Ascending aorta (tissue), 2 donors: ENCODE results near the gene FLT4. TPM values are rescaled to one million over a fixed set of nuclear protein-coding genes. Genes with fewer than 3 reads are reported as not detected.
A peak's percentile ranks its signal among the peaks of the same experiment; 100 is the strongest.

ENCODE experiments used
- DNase-seq, 2 donors: peaks; one replicate each; pipeline ENCODE4 v3.0.0-alpha.2; 2019; ENCODE audit warnings: low spot score in 2 of 2
- H3K27ac ChIP-seq, 2 donors: fragments of 200-600 bp; sonication (generic); one replicate each; pipeline ENCODE4 v1.5.1; 2016 to 2017; ENCODE audit warnings: mild to moderate bottlenecking in 1 of 2
- H3K27me3 ChIP-seq: fragments of 200-600 bp; sonication (generic); one replicate; pipeline ENCODE4 v1.5.1; 2017
- H3K36me3 ChIP-seq, 2 donors: fragments of 200-600 bp; sonication (generic); one replicate each; pipeline ENCODE4 v1.5.1; 2016
- H3K4me1 ChIP-seq, 2 donors: fragments of 200-600 bp; sonication (generic); one replicate each; pipeline ENCODE4 v1.5.1; 2016 to 2017; ENCODE audit warnings: mild to moderate bottlenecking in 1 of 2
- H3K4me3 ChIP-seq, 2 donors: fragments of 200-600 bp; sonication (generic); one replicate each; pipeline ENCODE4 v1.5.1; 2016 to 2017; ENCODE audit warnings: mild to moderate bottlenecking in 1 of 2
- H3K9me3 ChIP-seq, 2 donors: fragments of 200-600 bp; sonication (generic); one replicate each; pipeline ENCODE4 v1.5.1; 2016
- CTCF ChIP-seq, 3 experiments: fragments of 200-600 bp in 2 of 3; fragments of 450-650 bp in 1 of 3; sonication (generic) in 2 of 3; IDR thresholded peaks; one replicate each; pipeline ENCODE4 v1.5.1; 2016 to 2019; ENCODE audit warnings: antibody characterized with exemption in 3 of 3, mild to moderate bottlenecking in 1 of 3, moderate library complexity in 1 of 3
- intact Hi-C: fragments of 100-400 bp; cut with DNase I; formaldehyde crosslinking; loops from one replicate; pipeline ENCODE4 v1.15.1; 2023
- total RNA-seq: library from RNA; depleted of rRNA; stranded (reverse); fragments of >200 nt; gene quantifications from one replicate; pipeline ENCODE4 v1.1.0, GENCODE V29; 2016

Gene FLT4
- total RNA-seq, 1 donor from 2014 or later: 53.5 TPM

DNA sequence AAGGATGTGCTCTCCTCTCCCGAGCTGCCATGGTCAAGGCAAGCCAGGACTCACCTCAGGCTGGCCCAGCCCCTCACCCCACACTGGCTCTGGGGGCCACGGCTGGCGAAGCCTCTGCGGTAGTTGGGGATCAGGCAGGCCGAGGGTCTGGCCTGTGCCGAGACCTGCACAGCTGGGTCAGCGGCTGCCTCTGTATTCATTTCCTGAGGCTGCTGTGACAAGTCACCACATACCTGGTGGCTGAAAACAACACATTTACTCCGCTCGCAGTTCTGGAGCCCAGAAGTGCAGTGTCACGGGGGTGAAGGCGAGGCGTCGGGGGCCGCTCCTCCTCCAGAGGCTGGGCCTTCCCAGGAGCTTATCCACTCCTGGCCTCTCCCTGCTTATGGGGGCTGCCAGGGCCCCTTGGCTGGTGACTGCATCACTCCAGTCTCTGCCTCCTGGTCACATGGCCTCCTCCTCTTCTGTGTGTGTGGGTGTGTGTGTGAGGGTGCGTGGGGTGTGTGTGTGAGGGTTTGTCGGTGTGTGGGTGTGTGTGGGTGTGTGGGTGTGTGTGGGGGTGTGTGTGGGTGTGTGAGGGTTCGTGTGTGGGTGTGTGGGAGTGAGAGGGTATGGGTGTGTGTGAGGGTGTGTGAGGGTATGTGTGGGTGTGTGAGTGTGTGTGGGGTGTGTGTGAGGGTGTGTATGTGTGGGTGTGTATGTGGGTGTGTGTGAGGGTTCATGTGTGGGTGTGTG, 54.9 kb downstream of the FLT4 start:
- intact Hi-C loops: no loop called here
- Histone ChIP-seq H3K36me3 (no peaks in the 10 kb centered on the region), H3K4me1 (no peaks in the 10 kb centered on the region), H3K27ac (no peak overlapping the region), H3K4me3 (no peak overlapping the region), H3K9me3 (no peaks in the 10 kb centered on the region), H3K27me3 (no peaks in the 10 kb centered on the region)
- DNase-seq: no peak
- TF ChIP-seq CTCF (IDR thresholded peaks at IDR 0.05): no peak

DNA sequence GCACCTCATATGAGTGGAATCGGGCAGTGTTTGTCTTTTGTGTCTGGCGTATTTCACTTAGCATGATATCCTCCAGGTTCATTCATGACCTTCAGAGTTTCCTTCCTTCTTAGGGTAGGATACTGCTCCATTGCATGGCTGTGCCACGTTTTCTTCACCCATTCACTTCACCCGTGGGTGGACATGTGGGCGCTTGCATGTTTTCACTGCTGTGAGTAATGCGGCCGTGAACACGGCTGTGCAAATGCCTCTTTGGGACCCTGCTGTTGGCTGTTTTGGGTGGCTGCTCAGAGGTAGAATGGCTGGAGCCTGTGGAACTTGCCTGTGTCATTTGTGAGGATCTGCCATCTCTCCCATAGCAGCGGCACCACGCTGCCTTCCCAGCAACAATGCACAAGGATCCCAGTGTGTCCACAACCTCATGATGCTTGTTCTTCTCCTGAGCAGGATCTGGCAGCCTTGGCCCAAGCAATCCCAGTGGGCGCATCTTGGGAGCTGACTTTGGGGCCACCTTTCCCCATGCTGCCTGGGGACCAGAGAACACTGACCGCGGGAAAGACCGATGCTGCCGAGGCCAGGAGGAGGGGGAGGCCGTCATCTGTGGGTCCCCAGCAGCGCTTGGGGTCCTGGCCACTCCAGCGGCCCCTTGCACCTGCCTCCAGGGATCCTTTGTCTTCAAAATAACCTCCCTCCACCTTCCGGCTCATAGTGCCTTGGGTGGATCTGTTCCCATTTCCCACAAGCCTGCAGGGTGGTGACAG, 55.8 kb downstream of the FLT4 start:
- Histone ChIP-seq H3K36me3 (no peaks in the 10 kb centered on the region), H3K9me3 (no peaks in the 10 kb centered on the region), H3K27ac (no peak overlapping the region), H3K4me3 (no peak overlapping the region), H3K4me1 (no peaks in the 10 kb centered on the region), H3K27me3 (no peaks in the 10 kb centered on the region)
- DNase-seq: no peak
- intact Hi-C loops: no loop called here
- TF ChIP-seq CTCF (IDR thresholded peaks at IDR 0.05): no peak

DNA sequence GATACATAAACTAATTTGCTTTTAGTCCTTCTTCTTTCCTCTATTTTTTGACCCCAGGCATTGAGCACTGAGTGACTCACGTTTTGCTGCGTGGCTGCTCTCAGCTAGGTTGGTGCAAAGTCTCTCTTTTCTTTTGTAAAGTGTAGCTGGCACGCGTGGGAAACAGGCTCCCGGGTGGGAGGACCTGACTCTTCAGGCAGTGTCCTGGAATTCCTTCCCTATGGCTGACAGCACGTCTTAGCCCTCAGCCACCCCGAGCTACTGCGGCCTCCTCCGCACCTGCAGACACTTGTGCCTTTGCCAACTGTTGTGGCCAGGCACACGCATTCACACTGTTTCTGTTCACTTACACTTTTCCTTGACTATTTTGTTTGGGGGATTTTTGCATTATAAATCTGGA, 57.2 kb downstream of the FLT4 start:
- Histone ChIP-seq H3K27me3 (no peaks in the 10 kb centered on the region), H3K36me3 (no peaks in the 10 kb centered on the region), H3K4me3 (no peak overlapping the region), H3K27ac (no peak overlapping the region), H3K4me1 (no peaks in the 10 kb centered on the region), H3K9me3 (no peaks in the 10 kb centered on the region)
- intact Hi-C loops: no loop called here
- no peak for DNase-seq
- TF ChIP-seq CTCF (IDR thresholded peaks at IDR 0.05): no peak

DNA sequence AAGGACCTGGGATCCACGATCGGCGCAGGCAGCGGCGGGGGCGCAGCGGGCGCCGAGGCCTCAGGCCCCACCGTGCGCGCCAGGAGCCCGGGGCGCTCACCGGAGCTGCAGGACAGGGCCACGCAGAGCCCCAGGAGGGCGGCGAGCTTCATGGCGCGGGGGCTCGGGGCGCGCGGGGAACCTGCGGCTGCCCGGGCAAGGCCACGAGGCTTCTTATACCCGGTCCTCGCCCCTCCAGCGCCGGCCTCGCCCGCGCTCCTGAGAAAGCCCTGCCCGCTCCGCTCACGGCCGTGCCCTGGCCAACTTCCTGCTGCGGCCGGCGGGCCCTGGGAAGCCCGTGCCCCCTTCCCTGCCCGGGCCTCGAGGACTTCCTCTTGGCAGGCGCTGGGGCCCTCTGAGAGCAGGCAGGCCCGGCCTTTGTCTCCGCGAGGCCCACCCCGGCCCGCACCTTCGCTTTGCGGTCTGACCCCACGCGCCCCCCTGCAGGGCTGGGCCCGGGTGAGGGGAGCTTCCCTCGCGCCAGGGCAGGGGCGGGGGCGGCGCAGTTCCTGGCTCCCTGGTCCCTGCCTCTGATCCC, 58.0 kb downstream of the FLT4 start, which contains the start of gene SCGB3A1:
Gene SCGB3A1, minus strand, starts transcription at position 189 of the 577 bp plus-strand sequence. Its CDS starts 37 bp downstream, at position 152.
- no peak for DNase-seq
- no peak for TF ChIP-seq CTCF (IDR thresholded peaks at IDR 0.05)
- H3K36me3 ChIP-seq: no peaks in the 10 kb centered on the region
- intact Hi-C loops: no loop called here
- no peaks in the 10 kb centered on the region for H3K27me3 ChIP-seq
- H3K27ac ChIP-seq: no peak within 1 kb of the TSS
- H3K9me3 ChIP-seq: no peaks in the 10 kb centered on the region
- H3K4me1 ChIP-seq: no peaks in the 10 kb centered on the region
- peak within 1 kb of the TSS in 1 of 2 donors; percentile 3 for H3K4me3 ChIP-seq

- no peak for DNase-seq
- Histone ChIP-seq H3K27me3 (no peaks in the 10 kb centered on the region), H3K36me3 (no peaks in the 10 kb centered on the region), H3K4me1 (no peaks in the 10 kb centered on the region), H3K27ac (no peak overlapping the region), H3K4me3 (peak overlapping the region in 1 of 2 donors; percentile 3), H3K9me3 (no peaks in the 10 kb centered on the region)
- intact Hi-C loops: no loop called here
- no peak for TF ChIP-seq CTCF (IDR thresholded peaks at IDR 0.05)
These were observed 58.7 kb downstream of the FLT4 start for GRCh38 chr5:180590543-180591310.
